GM12878 (cell line): ENCODE data around the gene FUT8. TPM values are rescaled to one million over a fixed set of nuclear protein-coding genes. Genes with fewer than 3 reads are reported as not detected.

Experiments used
- ATAC-seq: fragments of 200-7000 bp; cut with Tn5 transposase; 3 replicates; pipeline ENCODE4 v1.9.1; 2020; ENCODE audit warnings: mild to moderate bottlenecking, moderate library complexity
- BruUV-seq: library from RNA; stranded (reverse); fragments of 400-500 nt; replicated peaks from 2 replicates; lab custom pipeline; 2021; lab: Mats Ljungman, UMichigan
- CTCF ChIA-PET: fragments of 300-600 bp; sonication (Branson Sonifier 250); formaldehyde crosslinking; extraction: SDS; loops from one replicate; lab custom pipeline; 2021; ENCODE audit warnings: inconsistent platforms; lab: Yijun Ruan, JAX
- POLR2A ChIA-PET: fragments of 350-600 bp; formaldehyde crosslinking; extraction: SDS; loops from one replicate; lab custom pipeline; 2021; ENCODE audit warnings: inconsistent platforms; lab: Charles Lee
- RAD21 ChIA-PET: fragments of 300-600 bp; sonication (Branson Sonifier 250); formaldehyde crosslinking; loops from one replicate; lab custom pipeline; 2023; ENCODE audit warnings: antibody characterized with exemption; ENCODE audit not compliant: unreplicated experiment; lab: Charles Lee
- SMC1A ChIA-PET: fragments of 300-600 bp; sonication (Branson Sonifier 250); formaldehyde crosslinking; loops from one replicate; lab custom pipeline; 2023; ENCODE audit not compliant: unreplicated experiment, uncharacterized antibody; lab: Charles Lee
- DNase-seq: peaks from one replicate; pipeline ENCODE4 v3.0.0-alpha.2; 2011; ENCODE audit warnings: low read depth, low spot score
- FAIRE-seq: peaks from 3 replicates; lab custom pipeline; 2011; peaks lifted over from hg19 to GRCh38; lab: Jason Lieb, UNC
- H2AFZ ChIP-seq: 2 replicates; pipeline ENCODE4 v1.6.0; 2011; ENCODE audit warnings: low read depth, low read length, control low read depth; ENCODE audit not compliant: control insufficient read depth
- H3K27ac ChIP-seq: 2 replicates; pipeline ENCODE4 v1.5.1; 2011; ENCODE audit warnings: control low read depth; ENCODE audit not compliant: control insufficient read depth, insufficient read depth
- H3K27me3 ChIP-seq, 2 experiments: replicated peaks in 1 of 2; 2 replicates each; pipeline versions ENCODE4 v1.6.0 to v1.6.1; 2011; ENCODE audit warnings: low read length in 1 of 2; ENCODE audit not compliant: control insufficient read depth in 2 of 2, insufficient read depth in 2 of 2
- H3K36me3 ChIP-seq, 2 experiments: 2 replicates each; pipeline ENCODE4 v1.5.1; 2011; ENCODE audit warnings: low read length in 1 of 2; ENCODE audit not compliant: control insufficient read depth in 2 of 2, insufficient read depth in 2 of 2
- H3K4me1 ChIP-seq: 2 replicates; pipeline ENCODE4 v1.6.1; 2011; ENCODE audit warnings: mild to moderate bottlenecking, low read length, moderate library complexity, mixed read lengths; ENCODE audit not compliant: control insufficient read depth, insufficient read depth
- H3K4me2 ChIP-seq: 2 replicates; pipeline ENCODE4 v1.6.0; 2011; ENCODE audit warnings: control low read depth; ENCODE audit not compliant: control insufficient read depth, insufficient read depth
- H3K4me3 ChIP-seq: fragments of 200-600 bp; sonication (generic); 2 replicates; pipeline ENCODE4 v1.5.1; 2016
- H3K79me2 ChIP-seq: 2 replicates; pipeline ENCODE4 v1.6.0; 2011; ENCODE audit warnings: low read length; ENCODE audit not compliant: control insufficient read depth, insufficient read depth
- H3K9ac ChIP-seq: 2 replicates; pipeline ENCODE4 v1.8.0; 2011; ENCODE audit warnings: low read length, control low read depth, mixed read lengths; ENCODE audit not compliant: control insufficient read depth, insufficient read depth
- H3K9me3 ChIP-seq: replicated peaks from 3 replicates; pipeline ENCODE4 v1.5.1; 2011; ENCODE audit warnings: mild to moderate bottlenecking, low read length; ENCODE audit not compliant: control insufficient read depth, insufficient read depth
- H4K20me1 ChIP-seq: 2 replicates; pipeline ENCODE4 v1.6.0; 2011; ENCODE audit not compliant: control insufficient read depth, insufficient read depth
- E2F8 ChIP-seq: fragments of 450-650 bp; IDR thresholded peaks from 2 replicates; pipeline ENCODE4 v1.6.1; 2018; ENCODE audit warnings: mild to moderate bottlenecking, low read depth, moderate library complexity; ENCODE audit not compliant: partially characterized antibody
- EED ChIP-seq: sonication (generic); IDR thresholded peaks from 2 replicates; pipeline ENCODE4 v1.6.1; 2016; ENCODE audit warnings: antibody characterized with exemption, low read depth
- EP300 ChIP-seq, 2 experiments: fragments of 150-350 bp in 1 of 2; IDR thresholded peaks; 2 replicates each; pipeline ENCODE4 v1.6.1; 2011 to 2012; ENCODE audit warnings: low read depth in 2 of 2, low read length in 2 of 2, borderline replicate concordance in 1 of 2, improper control_type of control experiment in 1 of 2, inconsistent platforms in 1 of 2; ENCODE audit not compliant: control insufficient read depth in 1 of 2
- HDGF ChIP-seq: fragments of 450-650 bp; IDR thresholded peaks from 2 replicates; pipeline ENCODE4 v1.6.1; 2016; ENCODE audit warnings: antibody characterized with exemption
- IRF4 ChIP-seq: IDR thresholded peaks from 2 replicates; pipeline ENCODE4 v1.6.1; 2011; ENCODE audit warnings: low read depth, low read length
- MEF2A ChIP-seq: IDR thresholded peaks from 2 replicates; pipeline ENCODE4 v1.6.1; 2011; ENCODE audit warnings: low read depth, mild to moderate bottlenecking, low read length, moderate library complexity; ENCODE audit not compliant: insufficient read depth
- RCOR1 ChIP-seq: conservative IDR thresholded peaks from 2 replicates; pipeline ENCODE4 v1.6.1; 2012; ENCODE audit warnings: low read depth, low read length, improper control_type of control experiment
- SIX5 ChIP-seq: IDR thresholded peaks from 2 replicates; pipeline ENCODE4 v1.6.1; 2011; ENCODE audit warnings: mild to moderate bottlenecking, low read depth, low read length, moderate library complexity; ENCODE audit not compliant: severe bottlenecking
- SMAD1 ChIP-seq: fragments of 450-650 bp; IDR thresholded peaks from 2 replicates; pipeline ENCODE4 v1.6.1; 2018; ENCODE audit warnings: mild to moderate bottlenecking, low read depth; ENCODE audit not compliant: partially characterized antibody
- WGBS: methylation state at CpG from one replicate; pipeline ENCODE4 v1.1.6; 2016; ENCODE audit warnings: low lambda C conversion rate; ENCODE audit not compliant: insufficient replicate concordance, insufficient coverage; ENCODE audit errors: missing lambda C conversion rate; 5-methylcytosine and 5-hydroxymethylcytosine counted together
- in situ Hi-C: fragments of 300-500 bp; cut with MboI; formaldehyde crosslinking; loops from 9 replicates; pipeline ENCODE4 v1.14.3; 2018; ENCODE audit warnings: mixed read lengths
- intact Hi-C: fragments of 100-400 bp; cut with micrococcal nuclease; formaldehyde crosslinking; loops from one replicate; pipeline ENCODE4 v1.14.2; 2022; ENCODE audit not compliant: unreplicated experiment
- polyA plus RNA-seq, 11 experiments: library from polyadenylated mRNA; depleted of rRNA in 4 of 11; unstranded in 6 of 11; stranded (reverse) in 5 of 11; fragments of >200 nt; fragmentation: Nextera tagmentation in 4 of 11; fragmentation: Illumina TruSeq in 1 of 11; extraction: Ambion mirVana in 4 of 11; extraction: Trizol in 1 of 11; gene quantifications; 1 replicate in 1 of 11; 2 replicates in 10 of 11; pipeline versions ENCODE4 v1.2.1 to v1.2.3, GENCODE V29; 2011 to 2016; ENCODE audit warnings: inconsistent platforms in 2 of 11, missing spikeins in 2 of 11, low read depth in 1 of 11
- total RNA-seq, 4 experiments: library from RNA; depleted of rRNA in 3 of 4; stranded (reverse); fragments of >200 nt in 3 of 4; fragmentation: Illumina TruSeq in 1 of 4; extraction: Trizol in 1 of 4; gene quantifications; 2 replicates each; pipeline versions ENCODE4 v1.2.1 to v1.2.3, GENCODE V29; 2013 to 2021
- TF ChIP-seq, protein P1 (sequence below): IDR thresholded peaks from 2 replicates; pipeline ENCODE4 v1.6.1; 2011; ENCODE audit warnings: mild to moderate bottlenecking, low read depth, low read length, moderate library complexity; ENCODE audit not compliant: insufficient replicate concordance
- TF ChIP-seq, protein P2 (sequence below): fragments of 450-650 bp; IDR thresholded peaks from 2 replicates; pipeline ENCODE4 v1.6.1; 2016; ENCODE audit warnings: mild to moderate bottlenecking
- TF ChIP-seq, protein P3 (sequence below): IDR thresholded peaks from 2 replicates; pipeline ENCODE4 v1.6.1; 2012; ENCODE audit warnings: mild to moderate bottlenecking, low read depth, low read length

The FUT8 gene
- total and polyA plus RNA-seq, 10 of the 15 experiments (the other 5 are each of a cell fraction or from before 2014, with no cell fraction given): 21.3 to 106 (median 66.3) TPM

DNA sequence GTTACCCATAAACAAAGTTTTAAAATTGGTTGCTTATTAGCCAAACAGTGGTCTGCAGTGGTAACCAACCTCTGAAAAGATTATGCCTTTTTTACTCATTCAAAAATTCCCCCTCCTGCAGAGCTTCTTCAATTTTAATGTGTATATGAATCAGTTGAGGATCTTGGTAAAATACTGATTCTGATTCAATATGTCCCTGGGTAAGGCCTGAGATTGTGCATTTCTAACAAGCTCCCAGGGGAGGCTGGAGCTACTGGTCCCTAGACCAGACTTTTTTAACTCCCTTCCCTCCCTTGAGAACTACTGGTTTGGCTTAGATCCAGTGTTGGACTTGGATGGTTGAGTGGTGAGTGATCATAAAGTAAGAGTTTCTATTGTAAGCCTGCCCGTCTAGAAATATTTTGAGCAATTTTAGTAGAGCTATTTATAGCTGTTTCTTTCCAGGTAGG is 90.2 kb downstream of the FUT8 start (continued):
- TF ChIP-seq SMAD1 (no peak), IRF4 (peak; percentile 49; the same call in 1 of the 2 replicates), EP300 (IDR thresholded peaks at IDR 0.05; ENCODE audit: borderline replicate concordance in 1 of 2, control insufficient read depth in 1 of 2, low read depth in 2 of 2, low read length in 2 of 2) (peak; percentile 25 to 45; a peak in 1 of 4 replicates), RCOR1 (no peak)
- TF ChIP-seq, protein P1, sequence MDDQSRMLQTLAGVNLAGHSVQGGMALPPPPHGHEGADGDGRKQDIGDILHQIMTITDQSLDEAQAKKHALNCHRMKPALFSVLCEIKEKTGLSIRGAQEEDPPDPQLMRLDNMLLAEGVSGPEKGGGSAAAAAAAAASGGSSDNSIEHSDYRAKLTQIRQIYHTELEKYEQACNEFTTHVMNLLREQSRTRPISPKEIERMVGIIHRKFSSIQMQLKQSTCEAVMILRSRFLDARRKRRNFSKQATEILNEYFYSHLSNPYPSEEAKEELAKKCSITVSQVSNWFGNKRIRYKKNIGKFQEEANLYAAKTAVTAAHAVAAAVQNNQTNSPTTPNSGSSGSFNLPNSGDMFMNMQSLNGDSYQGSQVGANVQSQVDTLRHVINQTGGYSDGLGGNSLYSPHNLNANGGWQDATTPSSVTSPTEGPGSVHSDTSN: no peak
- TF ChIP-seq, protein P2, sequence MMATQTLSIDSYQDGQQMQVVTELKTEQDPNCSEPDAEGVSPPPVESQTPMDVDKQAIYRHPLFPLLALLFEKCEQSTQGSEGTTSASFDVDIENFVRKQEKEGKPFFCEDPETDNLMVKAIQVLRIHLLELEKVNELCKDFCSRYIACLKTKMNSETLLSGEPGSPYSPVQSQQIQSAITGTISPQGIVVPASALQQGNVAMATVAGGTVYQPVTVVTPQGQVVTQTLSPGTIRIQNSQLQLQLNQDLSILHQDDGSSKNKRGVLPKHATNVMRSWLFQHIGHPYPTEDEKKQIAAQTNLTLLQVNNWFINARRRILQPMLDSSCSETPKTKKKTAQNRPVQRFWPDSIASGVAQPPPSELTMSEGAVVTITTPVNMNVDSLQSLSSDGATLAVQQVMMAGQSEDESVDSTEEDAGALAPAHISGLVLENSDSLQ: no peak

DNA sequence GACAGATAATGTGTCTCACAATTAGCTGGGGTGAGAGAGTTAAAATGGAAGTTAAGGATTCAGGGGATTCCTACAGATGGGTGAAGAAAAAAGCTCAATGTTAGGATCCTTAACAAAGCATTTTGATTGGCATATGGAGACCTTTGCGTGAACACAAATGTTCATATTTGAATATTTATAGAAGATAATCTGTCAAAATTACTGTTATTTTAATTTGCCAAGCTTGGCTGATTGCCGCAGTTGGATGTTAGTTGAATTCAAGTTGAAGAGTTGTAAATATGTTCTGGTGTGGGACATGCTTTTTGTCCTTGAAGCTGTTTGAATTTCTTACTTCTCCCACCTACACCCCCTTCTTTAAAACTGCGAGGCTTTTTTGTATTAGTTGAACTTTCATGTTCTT is 91.2 kb downstream of the FUT8 start:
- H3K36me3 ChIP-seq: no peaks in the 10 kb centered on the region
- no peak overlapping the region for H3K4me2 ChIP-seq
- no peaks in the 10 kb centered on the region for H3K27me3 ChIP-seq
- peaks cover 3% of the 10 kb centered on the region; the same call in 2 of the 3 replicates for H3K9me3 ChIP-seq
- H2AFZ ChIP-seq: no peak overlapping the region
- ChIA-PET SMC1A (interaction anchor here (0.7 to 7.5 kb wide), 14 partner anchors 8 to 112 kb away, joined by 3 to 85 read pairs (median 4); partner anchors contain the start of gene FUT8), POLR2A (interaction anchor here (0.8 to 1.7 kb wide), 5 partner anchors 9 to 134 kb away, joined by 3 to 4 read pairs (median 3); no protein-coding TSS in a partner anchor), RAD21 (interaction anchor here (1.0 to 6.2 kb wide), 3 partner anchors 89 to 216 kb away, joined by 3 to 82 read pairs (median 3); no protein-coding TSS in a partner anchor), CTCF (interaction anchor here (0.7 to 8.1 kb wide), 7 partner anchors 14 to 321 kb away, joined by 3 to 106 read pairs (median 6); no protein-coding TSS in a partner anchor)
- in situ Hi-C loops (no loop called here), intact Hi-C loops (loop anchor here (2.0 to 5.0 kb wide), 2 partner anchors 41 to 89 kb away; no protein-coding TSS in a partner anchor)
- no TSS peak for BruUV-seq
- 0 out of 2 replicates have a peak, but pooled peaks cover 2% of the 10 kb centered on the region for H4K20me1 ChIP-seq
- 97% methylated on average over 3 of the region's 3 CpGs for WGBS
- FAIRE-seq (no peak), DNase-seq (no peak), ATAC-seq (no peak)
- H3K9ac ChIP-seq: no peak overlapping the region
- peaks cover 66% of the 10 kb centered on the region for H3K79me2 ChIP-seq
- H3K27ac ChIP-seq: 0 out of 2 replicates have a peak overlapping the region, but pooled peaks have one; percentile 6
- no peak overlapping the region for H3K4me3 ChIP-seq
- peaks cover 21% of the 10 kb centered on the region; the same call in 1 of the 2 replicates for H3K4me1 ChIP-seq
- TF ChIP-seq SIX5 (no peak), EED (no peak), HDGF (no peak), MEF2A (no peak), E2F8 (no peak)
- TF ChIP-seq, protein P3, sequence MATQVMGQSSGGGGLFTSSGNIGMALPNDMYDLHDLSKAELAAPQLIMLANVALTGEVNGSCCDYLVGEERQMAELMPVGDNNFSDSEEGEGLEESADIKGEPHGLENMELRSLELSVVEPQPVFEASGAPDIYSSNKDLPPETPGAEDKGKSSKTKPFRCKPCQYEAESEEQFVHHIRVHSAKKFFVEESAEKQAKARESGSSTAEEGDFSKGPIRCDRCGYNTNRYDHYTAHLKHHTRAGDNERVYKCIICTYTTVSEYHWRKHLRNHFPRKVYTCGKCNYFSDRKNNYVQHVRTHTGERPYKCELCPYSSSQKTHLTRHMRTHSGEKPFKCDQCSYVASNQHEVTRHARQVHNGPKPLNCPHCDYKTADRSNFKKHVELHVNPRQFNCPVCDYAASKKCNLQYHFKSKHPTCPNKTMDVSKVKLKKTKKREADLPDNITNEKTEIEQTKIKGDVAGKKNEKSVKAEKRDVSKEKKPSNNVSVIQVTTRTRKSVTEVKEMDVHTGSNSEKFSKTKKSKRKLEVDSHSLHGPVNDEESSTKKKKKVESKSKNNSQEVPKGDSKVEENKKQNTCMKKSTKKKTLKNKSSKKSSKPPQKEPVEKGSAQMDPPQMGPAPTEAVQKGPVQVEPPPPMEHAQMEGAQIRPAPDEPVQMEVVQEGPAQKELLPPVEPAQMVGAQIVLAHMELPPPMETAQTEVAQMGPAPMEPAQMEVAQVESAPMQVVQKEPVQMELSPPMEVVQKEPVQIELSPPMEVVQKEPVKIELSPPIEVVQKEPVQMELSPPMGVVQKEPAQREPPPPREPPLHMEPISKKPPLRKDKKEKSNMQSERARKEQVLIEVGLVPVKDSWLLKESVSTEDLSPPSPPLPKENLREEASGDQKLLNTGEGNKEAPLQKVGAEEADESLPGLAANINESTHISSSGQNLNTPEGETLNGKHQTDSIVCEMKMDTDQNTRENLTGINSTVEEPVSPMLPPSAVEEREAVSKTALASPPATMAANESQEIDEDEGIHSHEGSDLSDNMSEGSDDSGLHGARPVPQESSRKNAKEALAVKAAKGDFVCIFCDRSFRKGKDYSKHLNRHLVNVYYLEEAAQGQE: no peak
